HCT116 (cell line): ENCODE data around the gene C1orf167. TPM values are rescaled to one million over a fixed set of nuclear protein-coding genes. Genes with fewer than 3 reads are reported as not detected.
A peak's percentile ranks its signal among the peaks of the same experiment; 100 is the strongest.

Experiments used
- ATAC-seq: fragments of 200-7000 bp; cut with Tn5 transposase; 2 replicates; pipeline ENCODE4 v1.9.1; 2020; ENCODE audit warnings: mild to moderate bottlenecking, moderate library complexity
- BruUV-seq: library from RNA; stranded (reverse); fragments of 400-500 nt; replicated peaks from 2 replicates; lab custom pipeline; 2021; lab: Mats Ljungman, UMichigan
- CTCF ChIA-PET: fragments of 300-600 bp; sonication (Branson Sonifier 250); formaldehyde crosslinking; loops from one replicate; lab custom pipeline; 2021; ENCODE audit warnings: antibody characterized with exemption; lab: Charles Lee
- POLR2A ChIA-PET: fragments of 300-600, 350-600 bp; sonication (Branson Sonifier 250); formaldehyde crosslinking; loops from one replicate; lab custom pipeline; 2021; ENCODE audit warnings: antibody characterized with exemption; lab: Charles Lee
- RAD21 ChIA-PET, 2 experiments: fragments of 300-600 bp; sonication (Branson Sonifier 250); formaldehyde crosslinking; loops; one replicate each; lab custom pipeline; 2023; ENCODE audit warnings: low total read pairs in 2 of 2; ENCODE audit not compliant: uncharacterized antibody in 2 of 2, unreplicated experiment in 2 of 2, low non-redundant PET in 1 of 2; lab: Charles Lee
- DNase-seq: peaks from one replicate; pipeline ENCODE4 v3.0.0-alpha.2; 2010; ENCODE audit warnings: low read depth, low spot score
- H2AFZ ChIP-seq: fragments of 200-600 bp; shearing (Covaris generic), sonication (generic); 2 replicates; pipeline ENCODE4 v1.6.1; 2017; ENCODE audit warnings: low read depth, mixed run types, mixed read lengths, antibody characterized with exemption, low read length; ENCODE audit not compliant: poor library complexity, severe bottlenecking
- H3K27ac ChIP-seq: 2 replicates; pipeline ENCODE4 v1.5.1; 2012; ENCODE audit warnings: low read depth, low read length
- H3K27me3 ChIP-seq: fragments of 200-600 bp; sonication (generic); 2 replicates; pipeline ENCODE4 v1.6.1; 2016; ENCODE audit warnings: mixed run types, low read length, mixed read lengths; ENCODE audit not compliant: insufficient read depth
- H3K36me3 ChIP-seq, 2 experiments: fragments of 200-500 bp in 1 of 2; fragments of 200-600 bp in 1 of 2; sonication (Bioruptor generic) in 1 of 2; sonication (generic) in 1 of 2; 2 replicates each; pipeline versions ENCODE4 v1.5.1 to v1.6.1; 2014 to 2016; ENCODE audit warnings: low read length in 2 of 2, inconsistent platforms in 1 of 2, mixed read lengths in 1 of 2, mixed run types in 1 of 2; ENCODE audit not compliant: insufficient read depth in 2 of 2, control insufficient read depth in 1 of 2
- H3K4me1 ChIP-seq, 2 experiments: fragments of 200-600 bp in 1 of 2; sonication (generic) in 1 of 2; 2 replicates each; pipeline versions ENCODE4 v1.5.1 to v1.6.1; 2012 to 2017; ENCODE audit warnings: low read length in 2 of 2, inconsistent platforms in 1 of 2, mild to moderate bottlenecking in 1 of 2, mixed read lengths in 1 of 2, mixed run types in 1 of 2, moderate library complexity in 1 of 2; ENCODE audit not compliant: insufficient read depth in 2 of 2, control insufficient read depth in 1 of 2
- H3K4me2 ChIP-seq: fragments of 200-600 bp; sonication (generic); 2 replicates; pipeline ENCODE4 v1.6.1; 2017; ENCODE audit warnings: mixed run types, low read length, mixed read lengths
- H3K4me3 ChIP-seq, 2 experiments: fragments of 200-600 bp in 1 of 2; sonication (generic) in 1 of 2; replicated peaks in 1 of 2; 2 replicates each; pipeline ENCODE4 v1.5.1; 2011 to 2016; ENCODE audit warnings: low read length in 2 of 2, control low read depth in 1 of 2, low read depth in 1 of 2, mild to moderate bottlenecking in 1 of 2, mixed read lengths in 1 of 2, mixed run types in 1 of 2
- H3K79me2 ChIP-seq: fragments of 200-600 bp; sonication (generic); 2 replicates; pipeline ENCODE4 v1.6.1; 2017; ENCODE audit warnings: mild to moderate bottlenecking, mixed run types, low read length, moderate library complexity, mixed read lengths; ENCODE audit not compliant: insufficient read depth
- H3K9ac ChIP-seq: fragments of 200-600 bp; sonication (generic); 2 replicates; pipeline ENCODE4 v1.6.1; 2016; ENCODE audit warnings: low read length, mixed read lengths
- H3K9me2 ChIP-seq: fragments of 200-600 bp; sonication (generic), shearing (Covaris generic); 2 replicates; pipeline ENCODE4 v1.6.1; 2017; ENCODE audit warnings: mixed run types, mild to moderate bottlenecking, moderate library complexity; ENCODE audit not compliant: insufficient read depth
- H3K9me3 ChIP-seq, 2 experiments: fragments of 200-500 bp in 1 of 2; fragments of 200-600 bp in 1 of 2; sonication (Bioruptor generic) in 1 of 2; sonication (generic) in 1 of 2; 2 replicates each; pipeline ENCODE4 v1.6.1; 2014 to 2017; ENCODE audit warnings: low read length in 2 of 2, mixed read lengths in 2 of 2, inconsistent platforms in 1 of 2, low read depth in 1 of 2, mild to moderate bottlenecking in 1 of 2, mixed run types in 1 of 2, moderate library complexity in 1 of 2; ENCODE audit not compliant: control insufficient read depth in 1 of 2, insufficient read depth in 1 of 2
- H4K20me1 ChIP-seq: fragments of 200-600 bp; sonication (generic), shearing (Covaris generic); 2 replicates; pipeline ENCODE4 v1.6.1; 2017; ENCODE audit warnings: mixed run types, mild to moderate bottlenecking, moderate library complexity; ENCODE audit not compliant: insufficient read depth
- ATF3 ChIP-seq: IDR thresholded peaks from 2 replicates; pipeline ENCODE4 v1.6.1; 2012
- CBX3 ChIP-seq: IDR thresholded peaks from 2 replicates; pipeline ENCODE4 v1.6.1; 2012; ENCODE audit warnings: low read depth
- CEBPB ChIP-seq: IDR thresholded peaks from 2 replicates; pipeline ENCODE4 v1.6.1; 2012; ENCODE audit warnings: low read depth
- CTCF ChIP-seq, 3 experiments: fragments of 200-600 bp in 1 of 3; sonication (generic) in 1 of 3; IDR thresholded peaks in 2 of 3; conservative IDR thresholded peaks in 1 of 3; 2 replicates each; pipeline ENCODE4 v1.5.1; 2012 to 2017; ENCODE audit warnings: low read depth in 2 of 3, low read length in 2 of 3, antibody characterized with exemption in 1 of 3, borderline replicate concordance in 1 of 3, control low read depth in 1 of 3, mild to moderate bottlenecking in 1 of 3, mixed read lengths in 1 of 3, mixed run types in 1 of 3, moderate library complexity in 1 of 3; ENCODE audit not compliant: insufficient read depth in 1 of 3
- FOSL1 ChIP-seq: IDR thresholded peaks from 2 replicates; pipeline ENCODE4 v1.6.1; 2012; ENCODE audit warnings: low read depth
- MAX ChIP-seq: IDR thresholded peaks from 2 replicates; pipeline ENCODE4 v1.6.1; 2012
- POLR2A ChIP-seq: IDR thresholded peaks from 2 replicates; pipeline ENCODE4 v1.7.0; 2011; ENCODE audit warnings: borderline replicate concordance; ENCODE audit not compliant: insufficient read depth, insufficient read length; ENCODE audit errors: extremely low read depth
- POLR2AphosphoS5 ChIP-seq: IDR thresholded peaks from 2 replicates; pipeline ENCODE4 v1.6.1; 2011; ENCODE audit warnings: mild to moderate bottlenecking, low read depth, low read length, moderate library complexity
- SIN3A ChIP-seq: IDR thresholded peaks from 2 replicates; pipeline ENCODE4 v1.6.1; 2012; ENCODE audit warnings: low read depth
- SRF ChIP-seq: IDR thresholded peaks from 2 replicates; pipeline ENCODE4 v1.6.1; 2012; ENCODE audit warnings: low read depth
- TCF7L2 ChIP-seq: IDR thresholded peaks from 2 replicates; pipeline ENCODE4 v1.7.0; 2011; ENCODE audit warnings: borderline replicate concordance, inconsistent platforms; ENCODE audit not compliant: insufficient read depth, insufficient read length; ENCODE audit errors: extremely low read depth
- ZFX ChIP-seq: fragments of 450-650 bp; IDR thresholded peaks from 2 replicates; pipeline ENCODE4 v1.6.1; 2017
- intact Hi-C: fragments of 100-400 bp; cut with micrococcal nuclease; formaldehyde crosslinking; loops from 2 replicates; pipeline ENCODE4 v1.10.0; 2022
- total RNA-seq: library from RNA; stranded (reverse); gene quantifications from one replicate; pipeline ENCODE4 v1.2.1, GENCODE V29; 2021; ENCODE audit not compliant: unreplicated experiment

Gene C1orf167
- total RNA-seq, 1 experiment from 2014 or later, result 0.12 TPM

GRCh38 chr1:11720033-11720376 is 42.0 kb upstream of the C1orf167 start:
- no peak overlapping the region for H3K4me3 ChIP-seq

GRCh38 chr1:11720525-11720924 is 41.5 kb upstream of the C1orf167 start:
- no TSS peak for BruUV-seq
- Histone ChIP-seq H3K4me1 (peaks cover 0 to 16% of the 10 kb centered on the region in 2 experiments; a peak in 2 of 4 replicates), H3K36me3 (no peaks in the 10 kb centered on the region), H4K20me1 (no peaks in the 10 kb centered on the region), H3K27me3 (no peaks in the 10 kb centered on the region), H3K9me3 (no peaks in the 10 kb centered on the region), H3K27ac (no peak overlapping the region), H3K9ac (no peak overlapping the region), H3K9me2 (no peaks in the 10 kb centered on the region), H3K79me2 (no peaks in the 10 kb centered on the region), H3K4me2 (no peak overlapping the region), H2AFZ (no peak overlapping the region), H3K4me3 (no peak overlapping the region)
- ATAC-seq, result no peak
- DNase-seq, result no peak
- ChIA-PET CTCF (no interaction called here), RAD21 (interaction anchor here in 1 of 2 experiments (1.9 kb wide), 1 partner anchor 70 kb away, joined by 7 read pairs; no protein-coding TSS in a partner anchor), POLR2A (no interaction called here)
- intact Hi-C loops, result no loop called here
- TF ChIP-seq TCF7L2 (no peak), CBX3 (no peak), FOSL1 (no peak), CTCF (IDR thresholded peaks at IDR 0.05 in 2 of 3, conservative IDR thresholded peaks at IDR 0.05 in 1 of 3; ENCODE audit: borderline replicate concordance in 1 of 3, insufficient read depth in 1 of 3, low read depth in 2 of 3, low read length in 2 of 3) (no peak), SRF (no peak), CEBPB (no peak), SIN3A (no peak), POLR2A (no peak)

More at GRCh38 chr1:11720033-11720376, 42.0 kb upstream of the C1orf167 start:
- H3K9me3 ChIP-seq, result no peaks in the 10 kb centered on the region
- DNase-seq (no peak), ATAC-seq (peak; percentile 36)
- H4K20me1 ChIP-seq, result no peaks in the 10 kb centered on the region
- no peak for TF ChIP-seq POLR2AphosphoS5
- TF ChIP-seq SRF, result no peak
- TF ChIP-seq ZFX, result no peak
- no peak for TF ChIP-seq TCF7L2
- TF ChIP-seq MAX, result no peak
- TF ChIP-seq ATF3, result no peak
- H3K79me2 ChIP-seq, result no peaks in the 10 kb centered on the region
- H3K27ac ChIP-seq, result no peak overlapping the region
- peak overlapping the region; percentile 78 for H2AFZ ChIP-seq
- ChIA-PET CTCF (interaction anchor here (0.7 to 1.6 kb wide), 9 partner anchors 9 to 74 kb away, joined by 3 to 17 read pairs (median 6); partner anchors contain the start of genes FBXO6 and MAD2L2), RAD21 (interaction anchor here (0.6 to 1.9 kb wide), 5 partner anchors 30 to 70 kb away, joined by 3 to 10 read pairs (median 4); partner anchors contain the start of gene FBXO6 (in 1 of the 2)), POLR2A (interaction anchor here (1.4 kb wide), 1 partner anchor 56 kb away, joined by 6 read pairs; the partner anchor contains the start of gene FBXO6)
- peaks cover 0 to 16% of the 10 kb centered on the region in 2 experiments; a peak in 2 of 4 replicates for H3K4me1 ChIP-seq
- H3K36me3 ChIP-seq, result no peaks in the 10 kb centered on the region
- no peak overlapping the region for H3K9ac ChIP-seq
- no TSS peak for BruUV-seq
- H3K27me3 ChIP-seq, result no peaks in the 10 kb centered on the region
- H3K9me2 ChIP-seq, result no peaks in the 10 kb centered on the region
- intact Hi-C loops, result no loop called here
- H3K4me2 ChIP-seq, result peak overlapping the region; percentile 51
